BLaER1 treated with 17β-estradiol and CSF1 and Interleukin-3, amounts not matched to agents 10 nM and 100 nM (cell line): ENCODE measurements around the gene ZNF891.

Experiments used
- H3K27ac ChIP-seq, 11 experiments: shearing (Covaris generic); formaldehyde crosslinking; 2 replicates each; pipeline ENCODE4 v1.8.1; 2022
- H3K27me3 ChIP-seq, 11 experiments: shearing (Covaris generic); formaldehyde crosslinking; 2 replicates each; pipeline ENCODE4 v1.8.1; 2022
- H3K36me3 ChIP-seq, 11 experiments: shearing (Covaris generic); formaldehyde crosslinking; 2 replicates each; pipeline ENCODE4 v1.8.1; 2022
- H3K4me1 ChIP-seq, 10 experiments: shearing (Covaris generic); formaldehyde crosslinking; 2 replicates each; pipeline ENCODE4 v1.8.1; 2022
- H3K4me2 ChIP-seq, 11 experiments: shearing (Covaris generic); formaldehyde crosslinking; 2 replicates each; pipeline ENCODE4 v1.8.1; 2022
- H3K4me3 ChIP-seq, 10 experiments: shearing (Covaris generic); formaldehyde crosslinking; 2 replicates each; pipeline ENCODE4 v1.8.1; 2022
- H3K9ac ChIP-seq, 11 experiments: shearing (Covaris generic); formaldehyde crosslinking; 2 replicates each; pipeline ENCODE4 v1.8.1; 2022
- H3K9me3 ChIP-seq, 11 experiments: shearing (Covaris generic); formaldehyde crosslinking; replicated peaks in 1 of 11; 2 replicates each; pipeline ENCODE4 v1.8.1; 2022
- H4K20me1 ChIP-seq, 11 experiments: shearing (Covaris generic); formaldehyde crosslinking; 2 replicates each; pipeline ENCODE4 v1.8.1; 2022
- Cebpa-rat ChIP-seq, 11 experiments: shearing (Covaris generic); IDR thresholded peaks; 2 replicates each; pipeline ENCODE4 v1.8.1; 2022

ZNF891 gene

GRCh38 chr12:133130038-133130807 lies at the start of gene ZNF891, which contains the start of gene ZNF10:
Gene ZNF891 (minus strand): TSS chr12:133130274. CDS start chr12:133121918, 8,356 bp downstream.
Gene ZNF10 (plus strand): TSS chr12:133130627. CDS start chr12:133144493, 13,866 bp downstream.
- peak within 1 kb of the TSS; percentile 55 to 89 (median 83) for H3K4me2 ChIP-seq
- no peaks in the 10 kb centered on the region for H3K27me3 ChIP-seq
- no peaks in the 10 kb centered on the region for H4K20me1 ChIP-seq
- peak within 1 kb of the TSS; percentile 70 to 88 (median 83) for H3K27ac ChIP-seq
- H3K9me3 ChIP-seq: peaks cover 77 to 83% (median 80%) of the 10 kb centered on the region in 11 experiments
- peak within 1 kb of the TSS; percentile 77 to 89 (median 86) for H3K4me3 ChIP-seq
- TF ChIP-seq Cebpa-rat (IDR thresholded peaks at IDR 0.05): no peak
- H3K36me3 ChIP-seq: peaks cover 63 to 76% (median 68%) of the 10 kb centered on the region in 11 experiments
- peak within 1 kb of the TSS; percentile 76 to 88 (median 86) for H3K9ac ChIP-seq
- peaks cover 0 to 12% (median 9%) of the 10 kb centered on the region in 10 experiments; a peak in 9 of 20 replicates for H3K4me1 ChIP-seq

DNA sequence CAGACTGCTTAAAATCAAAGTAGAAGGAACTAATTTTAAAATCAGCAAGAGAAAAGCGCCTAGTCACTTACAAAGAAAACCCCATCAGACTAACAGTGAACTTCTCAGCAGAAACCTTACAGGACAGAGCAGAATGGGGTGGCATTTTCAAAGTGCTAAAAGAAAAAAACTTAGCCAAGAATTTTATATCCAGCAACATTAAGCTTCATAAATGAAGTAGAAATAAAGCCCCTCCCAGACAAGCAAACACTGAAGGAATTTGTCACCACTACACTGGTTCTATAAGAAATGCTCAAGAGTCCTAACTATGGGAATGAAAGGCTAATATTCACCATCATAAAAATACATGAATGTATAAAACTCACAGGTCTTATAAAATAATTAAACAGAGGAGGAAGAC lies 44.8 kb upstream of the ZNF891 start:
- no peak overlapping the region for H3K4me3 ChIP-seq
- no peak overlapping the region for H3K4me2 ChIP-seq
- H3K9me3 ChIP-seq: peaks cover 98 to 100% (median 100%) of the 10 kb centered on the region in 11 experiments
- no peaks in the 10 kb centered on the region for H4K20me1 ChIP-seq
- H3K4me1 ChIP-seq: no peaks in the 10 kb centered on the region
- H3K9ac ChIP-seq: no peak overlapping the region
- no peak for TF ChIP-seq Cebpa-rat (IDR thresholded peaks at IDR 0.05)
- H3K36me3 ChIP-seq: no peaks in the 10 kb centered on the region; a peak in 1 of 22 replicates
- no peaks in the 10 kb centered on the region for H3K27me3 ChIP-seq
- no peak overlapping the region for H3K27ac ChIP-seq

- H3K4me3 ChIP-seq: no peak overlapping the region
- no peak overlapping the region for H3K27ac ChIP-seq
- no peak overlapping the region for H3K4me2 ChIP-seq
- H3K4me1 ChIP-seq: no peaks in the 10 kb centered on the region
- H4K20me1 ChIP-seq: no peaks in the 10 kb centered on the region
- no peak for TF ChIP-seq Cebpa-rat (IDR thresholded peaks at IDR 0.05)
- H3K9me3 ChIP-seq: peaks cover 98 to 100% (median 100%) of the 10 kb centered on the region in 11 experiments
- H3K9ac ChIP-seq: no peak overlapping the region
- no peaks in the 10 kb centered on the region for H3K27me3 ChIP-seq
- H3K36me3 ChIP-seq: no peaks in the 10 kb centered on the region; a peak in 1 of 22 replicates
These were observed 42.4 kb upstream of the ZNF891 start for GRCh38 chr12:133172491-133172890.

GRCh38 chr12:133165776-133166175 lies 35.7 kb upstream of the ZNF891 start:
- no peak overlapping the region for H3K4me3 ChIP-seq
- no peaks in the 10 kb centered on the region for H3K27me3 ChIP-seq
- H3K36me3 ChIP-seq: peaks cover 0 to 11% (median 0%) of the 10 kb centered on the region in 11 experiments; a peak in 2 of 22 replicates
- peaks cover 0 to 11% (median 0%) of the 10 kb centered on the region in 10 experiments; a peak in 5 of 20 replicates for H3K4me1 ChIP-seq
- H3K9ac ChIP-seq: no peak overlapping the region
- H3K9me3 ChIP-seq: peaks cover 98 to 100% (median 100%) of the 10 kb centered on the region in 11 experiments
- H3K4me2 ChIP-seq: no peak overlapping the region
- no peak overlapping the region for H3K27ac ChIP-seq
- no peaks in the 10 kb centered on the region for H4K20me1 ChIP-seq
- TF ChIP-seq Cebpa-rat (IDR thresholded peaks at IDR 0.05): no peak

DNA sequence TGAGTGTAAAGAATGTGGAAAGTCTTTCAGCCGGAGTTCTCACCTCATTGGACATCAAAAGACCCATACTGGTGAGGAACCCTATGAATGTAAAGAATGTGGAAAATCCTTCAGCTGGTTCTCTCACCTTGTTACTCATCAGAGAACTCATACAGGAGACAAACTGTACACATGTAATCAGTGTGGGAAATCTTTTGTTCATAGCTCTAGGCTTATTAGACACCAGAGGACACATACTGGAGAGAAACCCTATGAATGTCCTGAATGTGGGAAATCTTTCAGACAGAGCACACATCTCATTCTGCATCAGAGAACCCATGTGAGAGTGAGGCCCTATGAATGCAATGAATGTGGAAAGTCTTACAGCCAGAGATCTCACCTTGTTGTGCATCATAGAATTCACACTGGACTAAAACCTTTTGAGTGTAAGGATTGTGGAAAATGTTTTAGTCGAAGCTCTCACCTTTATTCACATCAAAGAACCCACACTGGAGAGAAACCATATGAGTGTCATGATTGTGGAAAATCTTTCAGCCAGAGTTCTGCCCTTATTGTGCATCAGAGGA lies 26.1 kb upstream of the ZNF891 start:
- no peak for TF ChIP-seq Cebpa-rat (IDR thresholded peaks at IDR 0.05)
- Histone ChIP-seq H3K9me3 (peaks cover 100% of the 10 kb centered on the region in 11 experiments), H3K4me3 (peak overlapping the region; percentile 5 to 46 (median 22); a peak in 10 of 20 replicates), H4K20me1 (no peaks in the 10 kb centered on the region), H3K4me2 (no peak overlapping the region), H3K27ac (no peak overlapping the region), H3K9ac (no peak overlapping the region), H3K36me3 (peaks cover 80 to 95% (median 90%) of the 10 kb centered on the region in 11 experiments), H3K4me1 (peaks cover 0 to under 1% (median 0%) of the 10 kb centered on the region in 10 experiments; a peak in 2 of 20 replicates), H3K27me3 (no peaks in the 10 kb centered on the region; a peak in 1 of 22 replicates)

DNA sequence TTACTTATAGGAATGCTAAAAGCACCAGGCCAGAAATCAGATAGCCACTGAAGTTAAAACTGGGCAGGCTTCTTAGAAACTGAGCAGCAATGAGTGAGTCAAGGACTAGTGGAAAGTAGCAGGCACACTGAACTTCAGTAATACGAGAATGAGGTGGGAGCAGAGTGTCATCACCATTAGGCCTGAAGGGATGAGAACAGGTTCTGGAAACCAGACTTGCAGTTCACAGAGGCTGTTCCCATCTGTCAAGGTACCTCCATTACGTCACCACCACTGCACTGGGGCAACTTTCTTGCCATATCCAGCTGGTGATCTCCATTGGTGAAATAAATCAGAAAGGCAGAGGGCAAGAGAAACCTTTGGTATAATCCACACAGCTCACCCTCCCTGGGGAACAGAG lies 15.9 kb upstream of the ZNF891 start:
- Histone ChIP-seq H3K9me3 (peaks cover 98 to 100% (median 99%) of the 10 kb centered on the region in 11 experiments), H3K9ac (no peak overlapping the region), H3K4me3 (no peak overlapping the region; a peak in 2 of 20 replicates), H3K4me1 (no peaks in the 10 kb centered on the region), H3K36me3 (peaks cover 97 to 100% (median 99%) of the 10 kb centered on the region in 11 experiments), H3K4me2 (no peak overlapping the region), H4K20me1 (no peaks in the 10 kb centered on the region), H3K27me3 (no peaks in the 10 kb centered on the region), H3K27ac (no peak overlapping the region)
- no peak for TF ChIP-seq Cebpa-rat (IDR thresholded peaks at IDR 0.05)

DNA sequence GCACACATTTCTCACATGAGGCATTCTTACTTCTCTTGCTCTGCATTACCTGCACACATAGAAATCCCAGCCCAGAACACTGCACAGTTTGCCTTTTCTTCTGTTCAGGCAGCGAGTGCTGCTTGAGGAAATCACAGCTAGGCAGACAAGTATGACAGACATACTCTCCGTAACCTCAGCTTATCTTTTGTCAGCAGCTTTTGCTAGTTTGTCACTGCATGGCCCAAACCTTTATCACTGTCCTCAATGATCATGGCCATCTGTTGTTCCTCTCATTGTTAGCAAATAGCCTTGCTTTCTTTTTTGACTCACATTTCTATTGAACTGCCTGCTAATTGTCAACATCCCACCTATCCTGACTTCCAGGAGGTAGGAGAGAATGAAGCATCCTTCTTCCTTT lies 5.7 kb upstream of the ZNF891 start:
- TF ChIP-seq Cebpa-rat (IDR thresholded peaks at IDR 0.05): no peak
- Histone ChIP-seq H4K20me1 (no peaks in the 10 kb centered on the region), H3K4me3 (peak overlapping the region in 3 of 10 experiments; percentile 5 to 15 (median 5); a peak in 1 of 20 replicates), H3K4me1 (peaks cover 0 to 9% (median 6%) of the 10 kb centered on the region in 10 experiments; a peak in 7 of 20 replicates), H3K27me3 (no peaks in the 10 kb centered on the region), H3K9ac (no peak overlapping the region), H3K36me3 (peaks cover 85 to 94% (median 87%) of the 10 kb centered on the region in 11 experiments), H3K4me2 (no peak overlapping the region), H3K27ac (no peak overlapping the region), H3K9me3 (peaks cover 92 to 97% (median 95%) of the 10 kb centered on the region in 11 experiments)

- H3K36me3 ChIP-seq: peaks cover 63 to 76% (median 68%) of the 10 kb centered on the region in 11 experiments
- H4K20me1 ChIP-seq: no peaks in the 10 kb centered on the region
- H3K27ac ChIP-seq: peak overlapping the region; percentile 70 to 88 (median 83)
- TF ChIP-seq Cebpa-rat (IDR thresholded peaks at IDR 0.05): no peak
- H3K4me2 ChIP-seq: peak overlapping the region; percentile 55 to 89 (median 83)
- H3K4me3 ChIP-seq: peak overlapping the region; percentile 77 to 89 (median 86)
- H3K4me1 ChIP-seq: peaks cover 0 to 12% (median 9%) of the 10 kb centered on the region in 10 experiments; a peak in 9 of 20 replicates
- peak overlapping the region; percentile 76 to 88 (median 86) for H3K9ac ChIP-seq
- H3K27me3 ChIP-seq: no peaks in the 10 kb centered on the region
- peaks cover 77 to 83% (median 80%) of the 10 kb centered on the region in 11 experiments for H3K9me3 ChIP-seq
These were observed 694 bp upstream of the ZNF891 start for GRCh38 chr12:133130808-133131128.
